Measurements from ENCODE around the gene TRIP6.
A peak's percentile ranks its signal among the peaks of the same experiment; 100 is the strongest.

The TRIP6 gene

GRCh38 chr7:100874577-100875355 lies 7.6 kb downstream of the TRIP6 start, which contains the start of gene SRRT:
SRRT (plus strand) TSS chr7:100875103; CDS start chr7:100875591, 488 bp downstream.
- peak; percentile 99 for DNase-seq (ENCODE audit: low spot score)

- DNase-seq (ENCODE audit: low spot score): peak; percentile 70
These were observed 8.2 kb downstream of the TRIP6 start for GRCh38 chr7:100875356-100875751.

DNA sequence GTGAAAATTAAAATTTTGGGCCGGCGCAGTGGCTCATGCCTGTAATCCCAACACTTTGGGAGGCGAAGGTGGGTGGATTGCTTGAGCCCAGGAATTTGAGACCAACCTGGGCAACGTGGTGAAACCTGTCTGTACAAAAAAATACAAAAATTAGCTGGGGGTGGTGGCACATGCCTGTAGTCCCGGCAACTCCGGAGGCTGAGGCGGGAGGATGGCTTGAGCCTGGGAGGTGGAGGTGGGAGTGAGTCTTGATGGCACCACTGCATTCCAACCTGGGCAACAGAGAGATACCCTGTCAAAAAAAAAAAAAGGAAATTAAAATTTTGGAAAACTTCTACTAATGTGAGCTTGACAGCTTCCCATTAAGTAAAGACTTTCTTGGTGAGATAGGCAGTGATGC lies 10.8 kb downstream of the TRIP6 start:
- DNase-seq (ENCODE audit: low spot score): no peak

DNA sequence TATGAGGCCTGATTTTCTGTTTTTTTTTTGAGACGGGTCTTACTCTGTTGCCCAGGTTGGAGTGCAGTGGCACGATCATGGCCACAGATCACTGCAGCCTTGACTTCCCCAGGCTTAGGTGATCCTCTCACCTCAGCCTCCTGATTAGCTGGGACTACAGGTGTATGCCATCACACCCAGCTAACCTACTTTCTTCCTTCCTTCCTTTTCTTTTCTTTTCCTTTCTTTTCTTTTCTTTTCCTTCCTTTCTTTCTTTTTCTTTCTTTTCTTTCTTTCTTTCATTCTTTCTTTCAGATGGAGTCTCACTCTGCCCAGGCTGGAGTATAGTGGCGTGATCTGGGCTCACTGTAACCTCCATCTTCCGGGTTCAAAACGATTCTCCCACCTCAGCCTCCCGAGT lies 11.5 kb downstream of the TRIP6 start:
- no peak for DNase-seq (ENCODE audit: low spot score)

- DNase-seq (ENCODE audit: low spot score): no peak
These were observed 12.6 kb downstream of the TRIP6 start for GRCh38 chr7:100879685-100880261.

DNA sequence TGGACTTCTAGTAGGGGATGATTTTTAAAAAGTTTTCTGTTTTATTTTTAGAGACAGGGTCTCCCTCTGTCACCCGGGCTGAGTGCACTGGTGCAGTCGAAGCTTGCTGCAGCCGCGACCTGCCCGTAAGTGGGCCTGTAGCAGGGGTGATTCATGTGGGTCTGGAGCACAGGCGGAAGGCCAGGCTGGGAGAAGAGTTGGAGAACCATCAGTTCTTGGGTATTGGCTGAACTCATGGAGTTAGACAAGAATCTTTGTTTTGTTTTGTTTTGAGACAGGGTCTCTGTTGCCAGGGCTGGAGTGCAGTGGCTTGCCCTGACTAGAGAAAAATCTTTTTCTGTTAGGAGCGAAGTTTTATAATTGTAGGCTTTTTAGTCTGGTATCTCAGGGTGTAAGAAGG lies 13.5 kb downstream of the TRIP6 start:
- no peak for DNase-seq (ENCODE audit: low spot score)

DNA sequence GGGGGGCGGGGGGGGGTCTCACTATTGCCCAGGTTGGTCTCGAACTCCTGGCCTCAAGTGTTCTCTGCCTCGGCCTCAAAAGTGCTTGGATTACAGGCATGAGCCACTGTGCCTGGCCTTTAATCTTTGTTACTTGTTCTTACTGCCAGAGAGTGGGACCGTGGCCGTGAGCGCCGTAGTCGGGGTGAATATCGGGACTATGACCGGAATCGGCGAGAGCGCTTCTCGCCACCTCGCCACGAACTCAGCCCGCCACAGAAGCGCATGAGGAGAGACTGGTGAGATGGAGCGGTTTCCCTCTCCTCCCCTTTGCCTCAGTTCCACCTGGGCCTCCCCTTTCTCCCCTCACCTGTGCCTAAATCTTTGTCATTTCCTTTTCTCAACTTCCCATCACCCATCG lies 13.9 kb downstream of the TRIP6 start:
- DNase-seq (ENCODE audit: low spot score): no peak

- DNase-seq (ENCODE audit: low spot score): no peak
These were observed 15.0 kb downstream of the TRIP6 start for GRCh38 chr7:100882201-100882600.

DNA sequence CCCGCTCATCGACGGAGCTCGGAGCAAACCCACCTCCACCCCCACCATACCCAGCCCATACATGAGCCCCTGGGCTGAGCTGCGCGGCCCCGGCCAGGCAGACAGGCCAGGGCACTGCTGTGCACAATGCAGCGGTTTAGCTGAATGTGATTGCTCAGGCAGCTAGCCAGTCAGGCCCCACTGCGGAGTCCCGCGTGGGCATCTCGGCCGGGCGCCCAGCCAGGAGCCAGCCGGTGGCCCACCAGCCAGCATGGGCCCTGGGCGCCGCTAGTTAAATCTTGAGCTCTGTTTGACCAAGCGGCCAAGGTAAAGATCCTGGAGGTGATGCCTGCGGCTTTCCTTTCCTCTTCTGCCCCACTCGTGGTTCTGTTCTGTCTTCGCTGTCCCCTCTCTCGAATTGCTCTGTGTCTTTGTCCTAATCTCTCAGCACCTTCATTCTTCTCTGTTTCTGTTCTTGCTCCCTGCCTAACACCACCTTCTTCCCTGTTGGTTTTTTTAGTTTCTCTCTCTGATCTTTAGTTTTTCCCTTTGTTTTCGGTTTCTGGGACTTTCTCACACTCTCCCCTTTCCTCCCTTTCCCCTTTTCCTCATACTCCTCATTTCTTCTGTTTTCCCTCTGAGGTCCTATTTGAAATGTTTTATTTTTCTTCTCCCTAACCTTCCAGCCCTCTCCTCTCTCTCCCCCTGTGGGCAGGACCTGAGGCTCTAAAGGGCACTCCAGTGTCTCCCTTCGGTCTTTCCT lies 15.8 kb downstream of the TRIP6 start:
- no peak for DNase-seq (ENCODE audit: low spot score)

DNA sequence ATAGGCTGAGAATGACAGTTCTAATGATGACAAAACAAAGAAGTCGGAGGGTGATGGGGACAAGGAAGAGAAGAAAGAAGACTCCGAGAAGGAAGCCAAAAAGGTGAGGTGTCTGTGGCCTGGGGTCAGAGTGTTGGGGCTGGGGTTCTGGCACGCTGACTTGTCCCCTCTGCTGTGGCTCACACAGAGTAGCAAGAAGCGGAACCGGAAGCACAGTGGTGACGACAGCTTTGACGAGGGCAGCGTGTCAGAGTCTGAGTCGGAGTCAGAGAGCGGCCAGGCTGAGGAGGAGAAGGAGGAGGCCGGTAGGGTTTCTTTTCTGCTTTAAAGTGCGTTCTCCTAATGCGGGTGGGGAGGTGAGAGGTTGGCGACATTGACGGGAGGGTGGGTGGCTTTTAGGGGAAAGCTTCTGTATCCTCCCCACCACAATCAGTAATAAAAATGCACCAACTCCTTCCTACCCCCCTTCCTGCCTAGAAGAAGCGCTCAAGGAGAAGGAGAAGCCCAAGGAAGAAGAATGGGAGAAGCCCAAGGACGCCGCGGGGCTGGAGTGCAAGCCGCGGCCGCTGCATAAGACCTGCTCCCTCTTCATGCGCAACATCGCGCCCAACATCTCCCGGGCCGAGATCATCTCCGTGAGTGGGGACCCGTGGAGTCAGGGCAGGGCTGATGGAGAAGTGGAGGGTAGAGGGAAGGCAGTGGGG lies 17.7 kb downstream of the TRIP6 start:
- no peak for DNase-seq (ENCODE audit: low spot score)

GRCh38 chr7:100885440-100886141 lies 18.4 kb downstream of the TRIP6 start:
- DNase-seq (ENCODE audit: low spot score): no peak

- no peak for DNase-seq (ENCODE audit: low spot score)
These were observed 19.2 kb downstream of the TRIP6 start for GRCh38 chr7:100886142-100886935.

- no peak for DNase-seq (ENCODE audit: low spot score)
These were observed 19.8 kb downstream of the TRIP6 start for GRCh38 chr7:100886936-100887515.

DNA sequence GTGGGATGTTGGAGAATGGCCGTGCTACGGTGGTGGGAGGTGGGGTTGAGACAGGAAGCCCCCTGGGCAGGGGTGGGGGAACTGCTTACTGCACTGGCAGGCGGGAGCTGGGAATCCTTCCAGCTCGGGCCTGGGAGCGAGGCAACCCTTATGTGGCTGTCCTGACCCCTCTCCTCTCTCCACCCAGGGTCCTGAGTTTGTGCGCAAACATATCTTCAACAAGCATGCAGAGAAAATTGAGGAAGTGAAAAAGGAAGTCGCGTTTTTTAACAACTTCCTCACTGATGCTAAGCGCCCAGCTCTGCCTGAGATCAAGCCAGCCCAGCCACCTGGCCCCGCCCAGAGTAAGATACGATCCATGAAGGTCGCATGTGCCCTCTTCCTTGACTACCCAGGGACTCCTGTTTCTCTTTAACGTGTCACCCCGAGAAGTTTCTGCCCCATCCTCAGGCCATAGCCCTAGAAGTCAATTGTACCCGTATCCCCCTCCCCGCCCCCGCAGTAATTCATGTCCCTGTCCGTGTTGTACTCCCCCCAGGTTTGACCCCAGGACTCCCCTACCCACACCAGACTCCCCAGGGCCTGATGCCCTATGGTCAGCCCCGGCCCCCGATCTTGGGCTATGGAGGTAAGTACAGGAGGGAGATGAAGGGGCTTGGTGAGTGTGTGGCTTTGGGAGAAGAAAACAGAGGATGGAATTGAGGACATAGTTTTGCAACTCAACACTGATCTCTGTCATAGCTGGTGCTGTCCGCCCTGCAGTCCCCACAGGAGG lies 20.5 kb downstream of the TRIP6 start:
- DNase-seq (ENCODE audit: low spot score): no peak

GRCh38 chr7:100888291-100888987 lies 21.3 kb downstream of the TRIP6 start:
- no peak for DNase-seq (ENCODE audit: low spot score)

GRCh38 chr7:100888988-100889750 lies 22.0 kb downstream of the TRIP6 start, which contains the start of gene UFSP1:
UFSP1 (minus strand) TSS chr7:100889715; CDS start chr7:100889271, 444 bp downstream.
- no peak for DNase-seq (ENCODE audit: low spot score)

GRCh38 chr7:100890653-100891567 lies 23.7 kb downstream of the TRIP6 start:
- no peak for DNase-seq (ENCODE audit: low spot score)

Data from SW480 (cell line).